ENCODE results near the gene SMIM3.
"Not testable (repeated sequence)": the region's sequence is repeated elsewhere in the genome, so short reads cannot be mapped to it uniquely, and the experiment has no call there.

SMIM3 gene

DNA sequence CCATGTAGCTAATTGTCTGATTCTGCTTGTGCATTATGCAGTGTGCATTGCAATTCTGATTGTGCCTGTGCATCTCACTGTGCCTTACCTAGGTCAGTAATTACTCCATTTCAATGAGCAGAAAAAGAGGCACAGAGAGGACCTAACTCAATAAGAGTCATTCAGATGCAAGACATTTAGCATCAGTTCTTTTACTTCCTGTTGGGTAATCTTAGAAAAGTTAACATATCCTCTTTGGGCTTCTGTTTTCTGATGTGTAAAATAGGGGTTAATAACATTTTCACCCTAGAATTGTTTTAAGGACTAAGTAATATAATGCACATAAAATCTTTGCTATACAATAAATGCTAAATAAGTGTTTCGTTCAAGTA is 12.8 kb upstream of the SMIM3 start:
- no peak for DNase-seq

DNA sequence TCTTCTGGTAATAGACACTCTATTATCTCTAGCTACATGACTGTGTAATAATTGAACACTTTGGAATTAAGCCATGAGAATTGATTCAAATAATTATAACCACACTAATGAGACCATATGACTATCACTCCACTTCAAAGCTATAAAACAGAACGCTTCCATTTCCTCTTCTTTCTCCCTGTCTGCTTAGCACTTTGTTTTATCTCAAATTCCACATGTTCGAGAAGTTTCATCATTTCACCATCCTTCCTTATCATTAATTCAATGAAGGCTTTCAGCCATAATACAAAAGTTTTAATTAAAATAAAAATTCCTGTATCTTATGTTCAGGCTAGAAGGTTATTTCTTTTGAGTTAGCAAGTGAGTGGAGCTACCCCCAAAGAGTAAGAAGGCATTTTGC is 12.3 kb upstream of the SMIM3 start:
- no peak for DNase-seq

DNA sequence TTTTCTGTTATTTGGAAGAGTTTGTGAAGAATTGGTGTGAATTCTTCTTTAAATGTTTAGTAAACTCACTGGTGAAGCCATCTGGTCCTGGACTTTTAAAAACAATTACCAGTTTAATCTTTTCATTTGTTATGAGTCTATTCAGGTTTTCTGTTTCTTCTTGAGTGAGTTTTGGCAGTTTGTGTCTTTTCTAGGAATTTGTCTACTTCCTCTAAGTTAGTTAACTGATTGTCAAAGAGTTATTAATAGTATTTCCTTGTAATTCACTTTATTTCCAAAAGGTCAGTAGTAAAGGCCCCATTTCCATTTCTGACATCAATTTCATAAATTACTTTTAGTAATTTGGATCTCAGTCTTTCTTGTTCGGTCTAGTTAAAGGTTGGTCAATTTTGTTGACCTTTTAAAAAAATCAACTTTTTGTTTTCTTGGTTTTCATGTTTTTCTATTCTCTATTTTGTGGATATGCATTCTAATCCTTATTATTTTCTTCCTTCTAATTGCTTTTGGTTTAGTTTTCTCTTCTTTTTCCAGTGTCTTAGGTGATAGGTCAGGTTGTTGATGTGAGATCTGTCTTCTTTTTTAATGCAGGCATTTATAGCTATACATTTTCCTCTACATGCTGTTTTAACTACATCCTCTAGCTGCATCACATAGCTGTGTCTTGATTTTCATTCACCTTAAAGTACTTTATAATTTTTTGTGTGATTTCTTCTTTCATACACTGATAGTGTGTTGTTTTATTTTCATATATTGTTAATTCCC is 7.3 kb upstream of the SMIM3 start:
- DNase-seq = no peak

DNA sequence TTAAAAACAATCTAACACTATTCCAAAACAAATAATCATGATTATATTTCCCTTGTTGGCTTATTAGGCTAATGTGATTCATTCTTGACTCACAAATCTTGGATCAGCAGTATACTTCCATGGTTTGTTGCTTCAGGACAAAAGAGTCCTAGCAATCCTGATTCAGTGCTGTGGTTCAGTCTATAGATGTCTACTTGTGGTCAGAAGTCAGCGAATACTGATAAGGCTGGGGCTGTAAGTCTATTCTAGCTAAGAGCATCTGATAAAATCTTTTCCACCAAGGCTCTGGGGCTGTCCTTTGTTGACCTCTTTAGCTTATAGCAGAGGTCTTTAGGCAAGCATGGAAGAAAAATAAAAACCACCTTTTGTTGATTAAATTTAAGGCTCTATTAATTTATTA is 4.4 kb upstream of the SMIM3 start:
- DNase-seq = no peak

DNA sequence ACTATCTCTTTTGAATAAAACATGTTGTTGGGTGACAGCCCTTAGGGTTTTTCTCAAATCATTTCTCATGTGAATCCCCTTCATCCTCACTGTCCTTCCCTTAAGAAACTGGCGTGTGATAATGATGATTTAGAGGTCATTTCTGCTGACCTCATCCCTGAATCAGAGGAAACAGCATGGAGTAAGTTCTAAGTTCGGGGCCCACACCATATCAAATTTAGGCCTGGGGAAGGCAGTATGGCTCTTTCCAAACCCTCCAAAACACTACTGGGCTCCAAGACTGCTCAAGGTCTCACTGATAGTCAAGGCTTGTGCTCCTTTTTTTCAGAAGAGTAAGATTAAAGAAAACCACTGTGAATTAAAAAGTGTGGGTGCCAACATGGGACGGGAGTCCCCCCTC is 872 bp upstream of the SMIM3 start:
- no peak for DNase-seq

DNA sequence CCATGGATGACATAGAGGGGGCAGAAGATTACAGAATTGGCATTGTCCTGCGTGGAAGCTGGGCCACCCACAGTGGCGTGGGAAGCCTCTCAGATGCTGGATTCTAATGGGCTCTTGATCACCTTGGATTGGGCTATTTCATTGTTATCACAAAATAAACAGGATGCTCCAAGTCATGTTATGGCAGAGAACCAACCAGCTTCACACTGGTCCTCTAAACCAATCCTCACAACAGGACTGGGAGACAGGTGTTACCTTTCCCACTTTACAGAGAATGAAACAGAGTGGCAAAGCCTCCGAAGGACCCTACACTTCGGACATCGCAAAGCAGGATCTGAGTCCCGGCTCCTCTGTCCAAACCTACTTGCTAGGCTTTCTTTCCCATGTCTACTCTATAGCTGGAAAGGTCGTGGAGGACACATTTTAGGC is 455 bp upstream of the SMIM3 start:
- no peak for DNase-seq

DNA sequence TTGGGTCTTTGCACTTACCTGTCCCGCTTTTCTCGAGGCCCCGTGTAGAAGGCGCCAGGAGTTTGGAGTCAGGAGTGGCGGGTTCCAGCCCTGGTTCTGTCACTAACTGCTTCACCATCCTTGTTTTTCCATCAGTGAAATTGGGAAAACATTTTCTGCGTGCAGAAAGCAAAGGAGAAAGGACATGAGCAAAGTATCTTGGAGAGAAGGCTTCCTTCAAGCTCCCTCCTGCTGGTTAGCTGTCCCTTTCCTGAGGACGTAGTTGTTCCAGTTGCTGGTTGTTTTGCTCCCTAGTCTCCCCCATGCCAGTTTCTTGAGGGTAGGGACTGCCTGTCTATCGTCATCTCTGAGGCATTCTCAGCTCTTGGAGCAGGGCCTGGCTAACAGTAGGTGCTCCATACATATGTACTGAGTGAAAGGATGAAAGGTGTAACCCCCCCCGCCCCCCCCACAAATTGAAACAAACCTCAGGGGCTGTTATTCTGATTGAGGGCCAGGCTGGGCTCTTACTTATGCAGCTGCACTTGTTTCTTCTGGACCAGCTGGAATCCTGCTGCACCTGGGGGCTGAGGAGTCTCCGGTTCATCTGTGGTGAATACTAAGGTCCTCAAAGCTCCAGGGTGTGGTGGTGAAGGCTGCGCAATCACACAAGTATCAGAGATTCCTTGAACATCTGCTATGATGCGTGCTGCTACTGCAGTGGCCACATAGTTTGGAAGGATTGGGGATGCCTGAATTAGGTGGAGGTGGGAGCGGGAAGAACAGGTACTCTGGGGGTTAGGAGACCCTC is 1.0 kb downstream of the SMIM3 start:
- no peak for DNase-seq

DNA sequence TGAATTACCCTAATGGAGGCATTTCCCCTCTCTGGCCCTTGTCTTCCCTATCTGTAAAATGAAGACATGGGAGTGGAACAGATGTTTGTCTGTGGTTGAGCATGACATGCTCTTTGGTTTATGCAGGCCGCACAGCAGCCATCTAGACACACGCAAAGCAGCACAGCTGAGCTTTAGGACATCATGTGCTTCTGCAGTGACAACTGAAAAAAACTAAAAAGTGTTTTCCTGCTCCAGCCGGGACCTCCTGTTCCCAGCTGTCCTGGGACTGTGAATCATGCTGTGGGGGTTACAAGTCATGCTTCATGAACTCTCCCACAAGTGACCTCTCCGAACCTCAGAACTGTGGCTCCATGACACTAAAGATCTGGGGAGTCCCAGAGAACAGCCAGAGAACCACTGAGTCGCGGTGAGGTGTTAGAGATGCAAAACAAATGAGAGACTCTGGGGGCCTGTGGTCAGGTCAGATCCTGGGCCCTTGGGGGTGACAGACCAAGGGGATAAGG is 1.7 kb downstream of the SMIM3 start:
- DNase-seq = no peak

DNA sequence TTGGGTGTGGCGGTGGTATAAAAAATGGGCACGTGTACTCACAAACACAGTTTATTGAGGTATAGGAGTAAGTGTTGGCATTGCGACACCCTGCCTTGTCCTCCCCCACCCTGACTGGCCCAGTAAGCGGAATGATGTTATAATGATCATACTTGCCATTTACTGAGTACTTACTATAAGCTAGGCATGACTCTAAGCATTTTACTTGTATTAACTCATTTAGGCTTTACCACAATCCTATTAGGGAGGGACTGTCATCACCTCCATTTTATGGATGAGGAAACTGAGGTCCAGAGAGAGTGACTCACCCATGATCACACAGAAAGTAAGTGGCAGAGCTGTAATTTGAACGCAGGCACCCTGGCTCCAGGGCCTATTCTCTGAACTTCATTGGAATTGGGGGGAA is 2.3 kb downstream of the SMIM3 start:
- no peak for DNase-seq

DNA sequence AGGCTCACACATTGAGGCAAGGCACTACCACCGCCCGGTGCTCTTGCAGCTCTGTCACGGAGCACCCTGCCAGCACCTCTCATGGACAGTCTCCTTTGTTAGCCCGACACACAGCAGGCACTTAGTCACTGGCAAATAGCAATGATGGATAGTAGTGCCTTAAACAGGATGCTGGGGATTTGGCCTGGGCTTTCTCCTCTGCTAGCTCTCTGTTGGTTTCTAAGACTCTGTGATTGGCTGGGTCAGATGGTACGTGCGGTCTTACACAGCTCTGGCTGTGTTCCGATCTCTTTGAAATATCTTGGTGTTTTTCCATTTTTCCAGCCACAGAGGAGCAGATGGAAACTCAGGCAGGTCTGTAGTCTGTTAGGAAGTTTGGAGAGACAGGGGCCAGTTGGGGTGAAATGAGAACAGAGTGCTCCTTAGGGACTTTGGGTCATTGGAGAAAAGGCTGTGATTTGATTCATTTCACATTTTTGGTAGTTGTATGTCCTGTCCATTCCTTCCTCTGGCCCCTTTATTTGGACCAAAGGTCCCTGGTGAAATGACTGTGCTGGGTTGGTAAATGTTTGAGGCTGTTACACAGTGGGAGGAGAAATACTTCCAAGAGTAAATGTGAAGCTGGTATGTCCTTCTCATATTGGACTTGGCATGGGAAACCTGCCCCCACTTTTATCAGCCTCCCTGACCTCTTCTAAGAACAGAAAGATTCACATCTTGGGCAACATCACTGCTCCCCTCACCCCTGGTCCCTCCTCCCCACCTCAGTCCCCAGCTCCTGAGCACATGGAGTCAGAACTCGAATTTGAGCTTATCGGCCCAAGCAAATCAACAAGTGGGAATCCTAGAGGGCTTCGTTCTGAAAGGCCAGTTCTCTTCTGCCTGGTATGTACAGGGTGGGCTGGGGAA is 3.4 kb downstream of the SMIM3 start:
- no peak for DNase-seq

DNA sequence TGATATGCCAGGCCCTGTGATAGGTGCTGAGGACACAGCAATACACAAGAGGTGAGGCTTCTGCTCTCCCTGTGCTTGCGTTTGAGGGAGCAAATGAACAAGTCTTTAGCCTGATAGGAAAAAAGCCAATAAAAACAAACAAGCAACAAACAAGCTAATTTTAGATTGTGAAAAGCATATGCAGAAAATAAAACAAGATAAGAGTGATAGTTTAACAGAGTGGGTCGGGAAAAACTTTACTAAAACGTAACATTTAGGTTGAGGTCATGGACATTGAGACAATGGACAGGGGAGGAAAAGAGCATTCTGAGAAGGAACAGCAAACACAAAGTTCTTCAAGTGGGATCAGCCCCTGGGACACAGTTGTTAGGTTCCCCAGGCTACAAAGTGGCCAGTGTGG is 4.3 kb downstream of the SMIM3 start:
- DNase-seq = no peak

DNA sequence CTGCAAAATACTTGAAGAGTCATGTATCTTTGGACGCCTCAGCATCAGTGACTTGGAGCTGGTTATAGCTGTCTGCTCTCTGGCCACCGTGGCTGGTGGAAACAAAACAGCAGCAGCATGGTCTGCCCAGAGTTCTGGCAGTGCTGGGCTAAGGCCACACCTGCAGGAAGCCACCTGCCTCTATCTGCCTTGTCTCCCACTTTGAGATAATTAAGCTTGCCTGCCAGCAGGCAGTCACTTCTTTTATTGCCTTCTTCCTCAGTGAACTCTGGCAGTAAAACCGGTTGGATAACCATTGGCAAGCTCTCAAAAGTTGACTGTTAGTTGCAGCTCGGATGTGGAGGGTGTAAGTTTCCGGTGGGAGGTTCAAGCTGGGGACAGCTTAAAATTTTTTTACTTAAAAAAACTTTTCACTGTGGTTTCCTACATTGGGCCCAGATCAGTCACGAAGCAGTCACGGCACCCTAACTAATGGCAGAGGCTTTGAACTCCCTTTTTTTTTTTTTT is 4.9 kb downstream of the SMIM3 start:
- DNase-seq = no peak

DNA sequence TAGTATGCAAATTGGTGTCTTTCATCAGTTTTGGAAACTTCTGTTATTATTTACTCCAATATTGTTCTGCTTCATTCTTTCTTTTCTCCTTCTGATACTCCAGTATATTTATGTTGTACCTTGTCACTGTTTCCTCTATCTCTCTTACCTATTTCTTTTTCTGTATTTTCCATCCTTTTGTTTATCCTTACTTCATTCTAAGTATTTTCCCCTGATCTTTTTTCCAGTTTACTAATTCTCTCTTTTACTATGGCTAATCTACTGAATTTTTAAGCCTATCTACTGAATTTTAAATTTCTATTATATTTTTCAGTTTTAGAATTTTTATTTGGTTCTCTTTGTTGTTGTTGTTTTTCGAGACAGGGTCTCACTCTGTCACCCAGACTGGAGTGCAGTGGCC is 7.4 kb downstream of the SMIM3 start:
- DNase-seq = no peak

DNA sequence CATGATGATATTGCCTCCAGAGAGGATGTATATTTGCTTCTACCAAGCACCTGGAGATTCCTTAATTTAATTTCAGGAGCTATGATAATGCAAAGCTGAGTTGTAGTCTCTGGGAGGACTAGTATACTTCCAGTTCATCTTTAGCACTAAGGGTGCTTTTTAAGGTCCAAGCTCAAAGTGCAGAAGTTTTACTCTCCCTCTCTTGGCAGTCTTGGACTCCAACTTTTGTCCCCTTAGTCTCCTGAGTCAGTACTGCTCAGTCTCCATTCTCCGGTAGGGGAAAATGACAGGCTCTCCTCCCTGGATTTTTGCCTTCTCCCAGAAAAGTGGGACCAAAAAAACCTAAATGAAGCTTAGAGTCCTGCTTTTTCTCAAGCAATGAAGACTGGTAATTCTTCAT is 8.3 kb downstream of the SMIM3 start:
- DNase-seq = no peak

DNA sequence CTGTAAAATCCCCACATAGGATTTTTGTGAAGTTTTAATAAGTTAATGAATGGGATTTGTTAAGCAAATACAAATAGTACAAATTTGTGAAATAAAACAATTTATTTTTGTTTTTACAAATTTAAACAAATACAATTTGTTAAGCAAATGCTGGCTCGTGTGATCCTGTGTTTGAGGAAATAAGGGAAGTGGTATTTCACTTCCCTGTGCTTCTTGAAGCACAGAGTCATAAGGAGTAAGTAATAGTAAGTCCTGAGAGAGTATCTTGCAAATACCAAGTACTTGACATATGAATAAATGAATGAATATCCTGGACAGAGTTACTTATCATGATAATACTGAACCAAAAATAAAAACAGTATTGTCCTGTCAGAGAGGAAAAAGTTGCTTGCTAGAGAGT is 9.1 kb downstream of the SMIM3 start:
- DNase-seq = no peak

DNA sequence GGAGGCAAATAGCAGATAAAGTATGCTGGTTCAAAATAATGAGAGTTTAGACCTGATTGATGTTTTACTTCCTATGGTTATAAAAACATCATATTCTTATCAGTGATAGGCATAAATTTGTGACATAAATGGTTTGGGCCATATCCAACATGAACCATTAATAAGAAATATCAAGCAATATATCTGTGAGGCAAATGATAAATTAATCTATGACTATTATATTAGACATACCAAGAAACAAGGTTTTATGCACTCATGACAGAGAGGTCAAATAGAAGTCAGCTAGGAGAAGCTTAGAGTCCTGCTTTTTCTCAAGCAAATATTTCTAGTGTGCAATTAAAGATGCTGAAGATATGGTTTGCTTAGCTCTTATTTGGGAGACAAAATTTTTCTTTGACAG is 10.4 kb downstream of the SMIM3 start:
- no peak for DNase-seq

DNA sequence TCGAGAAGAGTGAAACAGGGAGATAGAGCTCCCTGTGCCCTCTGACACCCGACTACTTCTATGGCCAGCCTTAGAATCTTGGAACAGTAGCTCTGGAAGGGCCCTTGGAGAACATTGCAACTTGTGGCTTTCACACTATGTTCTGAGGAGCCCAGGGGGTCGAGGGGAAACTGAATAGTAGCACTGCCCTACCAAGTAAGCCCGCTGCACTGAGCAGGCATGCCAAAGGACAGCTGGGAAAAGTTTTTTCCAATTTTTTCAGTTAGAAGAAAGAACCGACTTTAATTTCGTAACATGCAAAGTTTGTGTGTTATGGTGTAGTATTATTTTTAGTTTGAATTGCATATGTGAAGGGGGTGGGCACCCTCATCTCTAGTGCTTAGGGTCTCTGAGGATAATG is 10.9 kb downstream of the SMIM3 start:
- no peak for DNase-seq

DNA sequence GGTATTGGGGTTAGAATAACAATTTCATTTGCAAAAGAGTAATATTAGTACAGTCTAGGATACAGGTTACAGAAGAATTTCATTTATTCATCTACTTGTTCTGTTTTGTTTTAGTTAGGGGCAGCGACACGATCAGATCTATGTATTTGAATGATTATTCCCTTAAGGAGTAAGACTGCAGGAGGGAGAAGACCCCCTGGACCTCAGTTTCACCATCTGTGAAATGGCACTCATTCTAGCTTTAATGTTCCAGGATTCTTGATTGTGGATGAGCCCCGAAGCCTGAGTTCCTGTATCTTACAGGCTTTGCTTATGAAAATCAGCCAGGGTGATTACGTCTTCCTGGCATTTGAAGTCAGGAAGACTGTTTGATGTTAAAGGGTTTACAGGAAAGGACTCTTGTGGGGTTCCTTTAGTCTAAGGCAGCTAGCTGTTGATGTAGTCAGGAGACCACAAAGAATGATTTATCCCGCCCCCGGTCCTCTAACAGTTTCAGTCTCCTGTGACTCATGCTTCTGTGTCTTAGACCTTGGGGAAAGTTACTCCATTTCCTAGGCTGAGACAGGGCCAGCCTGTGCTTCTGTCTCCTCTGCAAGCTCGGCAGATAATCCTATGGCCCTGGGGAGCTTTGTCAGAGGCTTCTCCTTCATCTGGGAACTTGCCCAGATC is 11.5 kb downstream of the SMIM3 start:
- no peak for DNase-seq

DNA sequence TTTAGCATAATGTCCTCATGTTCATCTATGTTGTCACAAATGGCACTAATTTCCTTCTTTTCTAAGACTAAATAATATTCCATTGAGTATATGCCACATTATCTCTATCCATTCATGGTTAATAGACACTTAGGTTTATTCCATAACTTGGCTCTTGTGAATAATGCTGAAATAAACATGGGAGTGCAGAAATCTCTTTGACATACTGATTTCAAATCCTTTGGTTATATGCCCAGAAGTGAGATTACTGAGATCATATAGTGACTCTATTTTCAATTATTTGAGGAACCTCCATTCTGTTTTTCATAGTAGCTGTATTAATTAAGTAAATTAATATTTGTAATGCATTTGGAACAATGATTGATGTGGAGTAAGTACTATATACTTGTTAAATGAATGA is 13.0 kb downstream of the SMIM3 start:
- DNase-seq = no peak

DNA sequence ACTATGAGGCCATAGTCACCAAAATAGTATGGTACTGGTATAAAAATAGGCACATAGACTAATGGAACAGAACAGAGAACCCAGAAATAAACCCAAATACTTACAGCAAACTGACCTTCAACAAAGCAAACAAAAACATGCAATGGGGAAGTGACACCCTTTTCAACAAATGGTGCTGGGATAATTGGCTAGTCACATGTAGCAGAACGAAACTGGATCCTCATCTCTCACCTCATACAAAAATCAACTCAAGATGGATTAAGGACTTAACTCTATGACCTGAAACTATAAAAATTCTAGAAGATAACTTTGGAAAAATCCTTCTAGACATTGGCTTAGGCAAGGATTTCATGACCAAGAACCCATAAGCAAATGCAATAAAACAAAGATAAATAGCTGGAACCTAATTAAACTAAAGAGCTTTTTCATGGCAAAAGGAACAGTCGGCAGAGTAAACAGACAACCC is 14.9 kb downstream of the SMIM3 start:
- not testable (repeated sequence) for DNase-seq

DNA sequence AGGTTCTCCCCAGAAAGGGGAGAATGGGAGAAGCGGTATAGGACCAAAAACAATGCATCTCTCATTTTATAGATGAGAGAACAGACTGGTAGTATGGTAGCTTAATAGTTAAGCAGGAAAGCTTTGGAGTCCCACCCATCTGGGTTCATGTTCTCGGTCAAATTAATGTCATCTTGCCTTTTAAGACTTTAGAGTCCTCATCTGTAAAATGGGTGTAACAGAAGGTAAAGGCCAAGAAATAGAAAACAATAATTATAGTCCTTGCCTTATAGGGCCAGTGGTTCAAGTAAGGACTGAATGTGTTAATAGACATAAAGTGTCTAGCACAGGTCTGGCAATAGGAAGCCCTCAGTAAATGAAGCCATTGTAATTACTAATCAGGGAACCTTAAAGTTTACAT is 16.4 kb downstream of the SMIM3 start:
- DNase-seq = no peak

DNA sequence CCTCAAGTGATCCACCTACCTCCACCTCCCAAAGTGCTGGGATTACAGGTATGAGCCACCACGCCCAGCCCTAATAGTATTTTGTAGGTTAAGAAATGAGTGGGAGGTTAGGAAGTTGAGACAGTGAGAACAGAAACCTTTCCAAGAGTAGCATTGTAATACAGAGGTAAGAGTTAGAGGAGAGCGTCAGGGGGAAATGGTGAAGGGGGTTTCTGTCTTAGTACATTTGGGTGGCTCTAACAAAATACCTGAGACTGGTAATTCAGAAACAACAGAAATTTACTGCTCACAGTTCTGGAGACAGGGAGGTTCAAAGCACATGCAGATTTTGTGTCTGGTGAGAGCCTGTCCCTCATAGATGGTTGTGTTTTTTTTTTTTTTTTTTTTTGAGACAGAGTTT is 18.8 kb downstream of the SMIM3 start:
- DNase-seq = no peak
